K562 (cell line): ENCODE data around the gene SLCO1B1. TPM values are rescaled to one million over a fixed set of nuclear protein-coding genes. Genes with fewer than 3 reads are reported as not detected.

Source experiments
- NR1H2 ChIP-seq: sonication (generic); formaldehyde crosslinking; IDR thresholded peaks from 2 replicates; pipeline ENCODE4 v1.4.0; 2020; ENCODE audit warnings: mild to moderate bottlenecking, missing genetic modification reagents
- PATZ1 ChIP-seq: fragments of 250-450 bp; sonication (Bioruptor Pico); IDR thresholded peaks from 2 replicates; pipeline ENCODE4 v1.5.0; 2020; ENCODE audit warnings: mild to moderate bottlenecking, borderline replicate concordance
- ZNF318 ChIP-seq, 2 experiments: fragments of 450-650 bp; IDR thresholded peaks; 2 replicates each; pipeline ENCODE4 v1.6.1; 2016; ENCODE audit warnings: mild to moderate bottlenecking in 2 of 2, borderline replicate concordance in 1 of 2, low read depth in 1 of 2, moderate library complexity in 1 of 2
- ZNF668 ChIP-seq: fragments of 250-450 bp; sonication (Bioruptor Pico); IDR thresholded peaks from 2 replicates; pipeline ENCODE4 v1.8.0; 2022; ENCODE audit warnings: mild to moderate bottlenecking, inconsistent platforms
- polyA plus RNA-seq, 8 experiments: library from polyadenylated mRNA; depleted of rRNA in 4 of 8; stranded (reverse) in 5 of 8; unstranded in 3 of 8; fragments of >200 nt; fragmentation: Nextera tagmentation in 2 of 8; fragmentation: Illumina TruSeq in 1 of 8; extraction: Ambion mirVana in 2 of 8; extraction: Trizol in 1 of 8; gene quantifications; 2 replicates each; pipeline versions ENCODE4 v1.2.1 to v1.2.3, GENCODE V29; 2011 to 2014; ENCODE audit warnings: inconsistent platforms in 1 of 8, missing spikeins in 1 of 8
- total RNA-seq, 7 experiments: library from RNA; depleted of rRNA in 6 of 7; stranded (reverse); fragments of >200 nt in 6 of 7; fragmentation: Illumina TruSeq in 2 of 7; extraction: Trizol in 2 of 7; gene quantifications; 2 replicates each; pipeline versions ENCODE4 v1.2.1 to v1.2.3, GENCODE V29; 2011 to 2021; ENCODE audit warnings: low replicate concordance in 1 of 7

The SLCO1B1 gene
- total and polyA plus RNA-seq, 9 of the 15 experiments (the other 6 are each of a cell fraction or from before 2014, with no cell fraction given), result 0.04 TPM; not detected in 8

GRCh38 chr12:21276826-21277225, 145.8 kb downstream of the SLCO1B1 start (continued):
- TF ChIP-seq ZNF318 (IDR thresholded peaks at IDR 0.05; ENCODE audit: borderline replicate concordance in 1 of 2, low read depth in 1 of 2), result no peak
- no peak for TF ChIP-seq ZNF668 (CRISPR knock-in tag)
- TF ChIP-seq NR1H2 (CRISPR knock-in tag), result no peak
- no peak for TF ChIP-seq PATZ1 (CRISPR knock-in tag)

Other genes starting within 250 kb of the SLCO1B1 start
- 1.3 and 2.0 TPM in 2 replicates for gene SLCO1A2, start 203.7 kb downstream of the SLCO1B1 start, total RNA-seq (2014; rRNA removed)
- gene SLCO1A2, start 203.7 kb downstream of the SLCO1B1 start, total RNA-seq (2014; rRNA removed; fragmentation: Illumina TruSeq; extraction: Trizol), result 3.0 and 3.6 TPM in 2 replicates
- 2.1 and 2.5 TPM in 2 replicates for gene SLCO1A2, start 203.7 kb downstream of the SLCO1B1 start, total RNA-seq (2015; rRNA removed; fragmentation: Illumina TruSeq; extraction: Trizol)
- 2.6 and 3.7 TPM in 2 replicates for gene SLCO1A2, start 203.7 kb downstream of the SLCO1B1 start, total RNA-seq (2021)
- 4.1 and 4.2 TPM in 2 replicates for gene SLCO1A2, start 203.7 kb downstream of the SLCO1B1 start, polyA plus RNA-seq (2011; rRNA removed)
- 1.3 and 1.9 TPM in 2 replicates for gene SLCO1A2, start 203.7 kb downstream of the SLCO1B1 start, polyA plus RNA-seq (2014; fragmentation: Illumina TruSeq; extraction: Trizol)
- 1 to 10 TPM; 3.3 to 4.4 TPM for gene SLCO1A2, start 203.7 kb downstream of the SLCO1B1 start, polyA plus RNA-seq (2014; fragmentation: Nextera tagmentation; extraction: Ambion mirVana)
- gene SLCO1A2, start 203.7 kb downstream of the SLCO1B1 start, polyA plus RNA-seq (2014; rRNA removed), result 1.2 and 1.9 TPM in 2 replicates
- gene IAPP, start 241.7 kb downstream of the SLCO1B1 start, total RNA-seq (2014; rRNA removed), result not detected in 2 replicates
- gene IAPP, start 241.7 kb downstream of the SLCO1B1 start, total RNA-seq (2014; rRNA removed; fragmentation: Illumina TruSeq; extraction: Trizol), result not detected in 2 replicates
- not detected in 2 replicates for gene IAPP, start 241.7 kb downstream of the SLCO1B1 start, total RNA-seq (2015; rRNA removed; fragmentation: Illumina TruSeq; extraction: Trizol)
- not detected in 2 replicates for gene IAPP, start 241.7 kb downstream of the SLCO1B1 start, total RNA-seq (2021)
- not detected in 2 replicates for gene IAPP, start 241.7 kb downstream of the SLCO1B1 start, polyA plus RNA-seq (2011; rRNA removed)
- not detected in 2 replicates for gene IAPP, start 241.7 kb downstream of the SLCO1B1 start, polyA plus RNA-seq (2014; fragmentation: Illumina TruSeq; extraction: Trizol)
- gene IAPP, start 241.7 kb downstream of the SLCO1B1 start, polyA plus RNA-seq (2014; fragmentation: Nextera tagmentation; extraction: Ambion mirVana), result not detected
- not detected in 2 replicates for gene IAPP, start 241.7 kb downstream of the SLCO1B1 start, polyA plus RNA-seq (2014; rRNA removed)